Stimulated activated CD8-positive, alpha-beta memory T cell treated with anti-CD3 and anti-CD28 coated beads, Interleukin-7, amount 100 ng/mL, for 24 hours (primary cell): ENCODE results near the gene PTPRCAP.

ENCODE experiments used
- DNase-seq: peaks from one replicate; pipeline ENCODE4 v3.0.0-alpha.2; 2020; ENCODE audit warnings: low read depth

Gene PTPRCAP

GRCh38 chr11:67395555-67396258 lies 41.8 kb downstream of the PTPRCAP start:
- no peak for DNase-seq

- no peak for DNase-seq
Observed at GRCh38 chr11:67393990-67394389, 43.5 kb downstream of the PTPRCAP start.

GRCh38 chr11:67393437-67393836 lies 44.0 kb downstream of the PTPRCAP start:
- no peak for DNase-seq

DNA sequence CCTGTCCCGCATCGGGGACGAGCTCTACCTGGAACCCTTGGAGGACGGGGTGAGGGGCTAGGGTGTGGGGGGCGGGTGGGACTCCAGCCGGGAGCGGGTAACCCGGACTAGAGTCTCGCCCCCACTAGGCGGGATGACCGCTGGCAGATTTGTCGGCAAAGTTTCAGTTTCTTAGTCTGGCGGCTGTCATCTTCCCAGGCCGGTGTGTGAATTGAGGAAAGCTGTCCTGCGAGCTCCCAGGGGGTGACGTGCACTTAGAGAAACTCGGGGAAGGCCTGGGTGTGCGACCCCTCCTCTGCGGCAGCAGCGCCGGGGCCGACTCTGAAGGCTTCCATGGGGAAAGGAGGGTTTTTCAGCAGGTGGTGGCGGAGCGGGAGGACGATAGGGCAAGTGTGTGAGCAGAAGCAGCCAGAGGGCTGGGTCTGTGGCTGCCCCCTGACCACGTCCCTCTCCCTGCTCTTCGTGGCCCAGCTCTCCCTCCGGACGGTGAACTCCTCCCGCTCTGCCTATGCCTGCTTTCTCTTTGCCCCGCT lies 45.2 kb downstream of the PTPRCAP start:
- DNase-seq, result no peak

DNA sequence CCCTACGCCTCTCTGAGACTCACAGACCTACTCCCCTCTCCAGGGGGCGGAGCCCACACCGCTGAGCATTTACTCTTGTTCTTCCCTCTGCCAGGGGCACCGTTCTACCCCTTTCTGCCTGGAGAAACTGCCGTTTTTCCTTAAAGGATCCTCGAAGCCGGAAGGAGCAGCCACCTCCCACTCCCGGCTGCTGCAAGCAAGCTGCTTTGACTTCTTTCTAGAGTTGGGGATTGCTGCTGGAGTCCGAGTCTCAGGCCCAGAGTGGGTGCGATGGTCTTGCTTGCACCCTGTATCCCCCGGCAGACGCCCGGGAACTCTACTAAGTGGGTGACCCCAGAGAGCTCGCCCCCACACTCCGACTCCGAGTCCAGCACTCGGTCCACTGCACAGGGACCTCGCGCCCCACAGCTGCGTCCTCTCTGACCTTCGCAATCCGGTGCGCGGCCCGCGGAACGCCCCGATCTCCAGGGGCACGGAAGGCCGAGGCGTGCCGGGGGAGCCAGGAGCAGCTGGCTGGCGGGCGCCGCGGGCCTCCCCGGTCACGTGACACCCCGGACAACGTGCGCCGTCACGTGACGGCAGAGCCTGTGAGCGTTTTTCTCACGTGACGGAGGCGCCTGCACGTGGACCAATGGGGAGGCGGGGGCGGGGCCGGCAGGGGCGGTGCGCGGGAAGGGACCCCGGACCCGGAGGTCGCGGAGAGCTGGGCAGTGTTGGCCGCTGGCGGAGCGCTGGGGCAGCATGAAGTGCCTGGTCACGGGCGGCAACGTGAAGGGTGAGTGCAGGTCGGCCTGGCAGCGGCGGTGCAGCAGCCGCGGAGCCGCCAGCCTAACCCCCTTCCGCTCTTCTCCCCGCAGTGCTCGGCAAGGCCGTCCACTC lies 45.9 kb downstream of the PTPRCAP start, which contains the start of gene RAD9A:
RAD9A (plus strand) TSS at position 683 of the 879 bp plus-strand sequence; CDS start at position 742, 59 bp downstream.
- peak; percentile 87 for DNase-seq

DNA sequence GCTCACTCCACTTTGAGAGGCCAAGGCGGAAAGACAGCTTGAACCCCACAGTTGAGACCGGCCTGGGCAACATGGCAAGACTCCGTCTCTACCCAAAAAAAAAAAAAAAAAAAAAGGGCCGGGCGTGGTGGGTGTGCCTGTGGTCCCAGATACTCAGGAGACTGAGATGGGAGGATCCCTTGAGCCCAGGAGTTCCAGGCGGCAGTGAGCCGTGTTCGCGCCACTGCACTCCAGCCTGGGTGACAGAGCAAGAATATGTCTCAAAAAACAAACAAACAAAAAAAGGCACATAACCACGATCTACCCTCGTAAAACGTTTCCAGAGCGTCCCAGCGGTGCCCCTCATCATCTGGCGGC lies 46.6 kb downstream of the PTPRCAP start:
- DNase-seq, result no peak

- no peak for DNase-seq
Observed at GRCh38 chr11:67389477-67389876, 48.0 kb downstream of the PTPRCAP start.

- DNase-seq, result no peak
Observed at GRCh38 chr11:67387518-67387917, 50.0 kb downstream of the PTPRCAP start.

DNA sequence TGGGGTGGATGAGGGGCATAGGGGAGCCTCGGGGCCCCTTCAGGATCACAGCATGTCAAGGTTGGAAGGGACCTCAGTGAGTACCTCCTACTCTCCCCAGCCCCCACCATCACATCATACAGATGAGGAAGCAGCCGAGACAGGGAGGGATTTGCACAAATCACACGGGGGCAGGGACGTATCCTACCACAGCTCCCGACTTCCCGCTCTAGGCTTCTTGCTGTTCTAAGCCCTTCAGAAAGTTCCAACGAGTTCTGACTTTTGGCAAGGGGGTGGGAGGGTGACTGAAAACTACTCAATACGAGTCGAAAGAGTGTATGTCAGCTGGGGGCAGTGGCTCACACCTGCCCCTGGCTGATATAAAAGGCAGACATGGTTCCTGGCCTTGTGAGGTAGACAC lies 50.4 kb downstream of the PTPRCAP start:
- no peak for DNase-seq
